GM19193 (cell line): ENCODE data around the gene GSAP.

Experiments used
- POLR2A ChIP-seq: IDR thresholded peaks from 4 replicates; pipeline ENCODE4 v1.6.1; 2011; ENCODE audit not compliant: insufficient read depth, insufficient read length; ENCODE audit errors: extremely low read depth

GSAP gene

DNA sequence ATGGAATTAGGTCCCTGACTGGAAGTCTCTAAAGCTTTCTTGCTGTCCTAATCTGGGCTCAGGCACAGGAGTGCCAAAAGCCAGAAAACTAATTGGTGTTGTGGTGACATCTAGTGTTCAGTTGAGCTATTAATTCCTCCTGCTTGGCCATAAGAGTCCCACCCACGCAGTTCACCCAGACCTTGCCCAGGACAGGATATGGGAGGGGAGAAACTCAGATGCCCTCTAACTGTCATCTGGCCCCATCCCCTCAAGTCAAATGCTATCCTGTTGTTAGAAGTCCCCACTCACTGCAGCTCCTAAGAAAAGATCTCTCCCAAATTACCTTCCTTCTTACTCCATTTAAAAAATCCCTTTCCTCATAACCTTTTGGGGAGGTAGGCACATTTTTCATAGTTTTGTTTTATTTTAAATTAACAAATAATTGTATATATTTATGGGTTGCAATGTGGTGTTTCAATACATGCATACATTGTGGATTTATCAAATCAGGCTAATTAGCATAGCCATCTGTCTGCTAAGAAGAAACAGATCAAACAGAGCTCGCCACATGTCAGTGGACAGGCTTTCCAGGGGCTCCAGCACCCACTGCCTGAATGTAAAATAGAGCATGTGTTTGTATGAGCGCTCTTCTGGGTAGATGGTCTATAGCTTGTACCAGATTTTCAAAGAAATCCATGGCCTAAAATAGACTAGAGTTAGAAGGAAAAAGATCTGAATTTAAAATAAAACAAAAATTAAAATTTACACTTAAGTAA is 84.0 kb downstream of the GSAP start:
- TF ChIP-seq POLR2A: no peak

DNA sequence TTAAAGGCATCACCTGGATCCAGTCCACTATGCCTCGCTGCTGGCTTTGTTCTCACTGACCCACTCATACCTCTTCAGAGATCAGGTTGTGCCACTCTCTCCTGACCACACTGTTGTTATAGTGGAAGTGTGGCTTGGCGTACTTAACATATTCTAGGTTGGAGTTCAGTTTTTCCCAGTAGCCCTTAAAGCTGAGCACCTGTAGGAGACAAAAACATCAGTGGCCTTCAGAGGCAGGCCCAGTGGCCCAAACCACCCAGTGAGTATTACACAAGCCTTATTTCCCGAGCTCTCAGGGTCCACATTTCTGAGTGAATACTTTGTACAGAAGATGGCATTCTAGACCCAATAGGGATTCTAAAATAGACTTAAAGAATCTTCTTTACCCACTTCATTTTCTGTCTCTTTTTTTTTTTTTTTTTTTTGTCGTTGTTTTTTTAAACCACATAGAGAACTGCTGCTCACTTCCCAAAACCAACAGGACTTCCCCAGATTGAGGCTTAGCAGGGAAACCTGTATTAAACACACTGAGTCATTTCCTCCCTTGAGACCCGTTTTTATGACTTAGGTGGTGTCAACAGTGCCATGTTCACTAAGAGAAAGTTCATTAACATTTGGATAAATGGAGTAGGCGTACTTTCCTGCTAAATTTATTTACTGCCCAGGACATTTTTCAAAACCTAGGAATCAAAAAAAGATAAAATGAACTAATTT is 85.8 kb downstream of the GSAP start:
- no peak for TF ChIP-seq POLR2A

DNA sequence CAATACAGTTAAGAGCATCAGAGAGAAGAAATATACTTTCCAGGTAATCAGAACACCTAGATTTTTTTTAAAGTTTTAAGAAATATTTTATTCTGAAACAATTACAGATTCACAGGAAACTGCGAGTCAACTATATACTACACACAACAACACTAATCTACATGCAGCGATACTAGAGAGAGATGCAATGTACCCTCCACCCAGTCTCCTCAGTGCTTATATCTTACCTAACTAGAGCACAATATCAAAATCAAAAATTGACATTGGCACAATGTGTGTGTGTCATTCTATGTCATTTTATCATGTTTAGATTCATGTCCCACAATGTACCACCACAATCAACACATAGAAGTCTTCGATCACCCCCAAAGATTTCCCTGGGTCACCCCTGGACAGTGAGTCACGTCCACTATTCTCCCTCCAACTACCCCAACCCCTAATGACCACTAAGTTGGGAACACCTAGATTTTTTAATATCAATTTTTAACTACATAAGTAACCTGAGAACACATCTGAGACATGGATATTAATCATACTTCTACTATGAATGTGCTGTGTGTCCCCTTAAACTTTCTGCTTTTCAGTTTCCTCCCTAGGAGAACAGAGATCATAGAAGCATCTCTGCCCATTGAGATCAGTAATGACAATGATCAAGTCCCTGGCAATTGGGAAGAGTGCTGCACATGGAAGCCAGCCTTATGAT is 86.5 kb downstream of the GSAP start:
- no peak for TF ChIP-seq POLR2A

DNA sequence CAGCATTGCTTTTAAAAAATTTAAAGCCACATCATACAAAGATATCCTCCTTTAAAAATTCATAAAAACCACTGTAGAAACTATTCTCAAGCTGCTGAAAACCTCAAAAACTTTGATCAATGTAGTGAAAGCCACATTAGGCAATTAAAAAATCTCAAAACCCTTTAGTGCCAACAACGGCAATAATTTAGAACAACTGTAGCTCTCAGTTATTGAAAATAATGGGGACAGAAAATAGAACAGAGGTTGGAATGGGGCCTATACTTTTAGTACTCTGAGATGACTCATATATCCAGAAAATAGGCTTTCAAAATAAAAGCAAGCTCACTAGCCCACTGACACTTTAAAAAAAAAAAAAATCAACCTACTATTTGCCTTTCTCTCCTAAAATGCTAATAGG is 87.5 kb downstream of the GSAP start:
- TF ChIP-seq POLR2A: no peak

DNA sequence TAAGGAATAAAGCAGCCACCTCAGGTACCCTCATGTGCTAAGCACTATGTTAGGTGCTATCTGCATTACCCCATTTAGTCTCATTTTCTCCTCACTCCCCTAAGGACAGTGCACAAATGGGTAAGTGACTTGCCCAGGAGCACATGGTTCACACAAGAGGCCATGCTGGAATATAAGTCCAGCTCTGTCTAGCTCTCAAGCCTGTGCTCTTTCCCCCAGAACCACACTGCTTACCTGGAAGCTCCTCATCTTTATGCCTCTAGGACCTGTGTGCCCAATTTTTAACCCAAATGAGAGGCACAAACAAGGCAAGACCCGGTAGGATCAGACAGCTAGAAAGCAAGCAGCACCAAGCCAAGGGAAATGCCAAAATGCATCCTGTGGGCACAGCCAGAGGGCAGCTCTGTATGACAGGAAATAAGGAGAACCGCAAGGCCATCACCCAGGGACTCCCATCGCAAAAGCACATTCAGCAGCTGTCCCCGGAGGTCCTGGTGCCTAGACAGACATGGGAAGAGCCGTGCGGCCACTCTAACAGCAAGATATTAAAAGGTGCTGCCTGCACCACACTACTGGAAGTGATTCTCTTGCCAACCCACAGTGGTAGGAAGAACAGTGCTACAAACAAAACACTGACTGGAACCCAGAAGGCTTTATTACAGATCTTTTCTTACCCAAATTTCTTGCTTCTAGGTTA is 88.1 kb downstream of the GSAP start:
- TF ChIP-seq POLR2A: no peak

DNA sequence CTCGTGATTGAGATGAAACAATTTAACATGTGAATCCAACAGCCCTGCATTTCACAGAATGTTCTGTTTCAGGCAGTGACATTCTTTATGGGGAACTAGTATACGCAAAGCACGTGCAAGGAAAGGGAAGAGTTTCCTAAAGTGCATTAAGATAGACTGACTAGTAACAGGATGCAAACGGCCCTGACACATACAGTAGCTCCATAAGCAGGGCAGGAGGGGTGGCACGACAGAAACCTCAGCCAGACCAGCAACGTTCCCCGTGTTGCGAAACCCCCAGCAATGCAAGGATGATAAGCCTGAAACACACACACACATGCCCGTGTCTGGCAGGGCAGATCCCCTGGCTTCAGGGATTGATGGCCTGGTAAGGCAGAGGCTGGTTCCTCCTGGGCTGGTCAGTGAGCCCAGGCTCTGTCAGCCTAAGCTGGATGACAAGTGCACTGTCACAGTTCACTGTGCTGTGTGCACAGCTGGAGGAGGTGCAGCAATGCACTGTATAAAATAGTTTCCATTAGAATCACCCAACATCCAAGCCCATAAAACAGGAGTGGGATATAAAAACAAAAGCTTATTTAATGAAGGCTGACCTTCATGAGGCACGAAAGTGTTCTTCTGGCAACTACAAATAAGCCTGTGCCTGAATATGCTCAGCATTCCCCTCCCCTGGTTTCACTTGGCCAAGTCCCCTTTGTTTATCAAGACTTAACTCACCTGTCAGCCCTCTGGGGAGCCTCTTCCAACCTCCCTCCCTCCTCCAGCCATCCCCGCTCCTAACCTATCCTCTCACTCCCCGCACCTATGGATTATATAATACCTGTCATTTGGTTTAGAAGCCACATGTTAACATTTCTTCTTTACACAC is 88.8 kb downstream of the GSAP start:
- no peak for TF ChIP-seq POLR2A

DNA sequence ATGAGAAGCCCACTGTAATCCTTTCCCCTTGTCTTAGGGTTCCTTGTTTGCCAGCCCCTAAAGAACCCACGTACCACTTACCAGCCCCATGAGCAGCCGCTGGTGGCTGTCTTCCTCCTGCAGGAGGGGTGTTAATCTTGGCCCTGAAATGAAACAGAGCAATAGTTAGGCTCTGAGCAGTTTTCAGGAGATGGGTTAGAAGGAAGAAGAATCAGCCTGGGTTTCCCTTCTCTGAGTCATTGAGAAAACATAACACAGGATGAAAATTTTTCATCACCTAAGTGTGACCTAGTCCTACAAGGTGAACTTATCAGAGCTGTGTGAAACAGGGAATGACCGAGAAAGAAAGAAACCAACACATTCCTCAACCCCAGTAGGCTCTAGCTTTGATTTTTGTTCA is 90.0 kb downstream of the GSAP start:
- TF ChIP-seq POLR2A: no peak

DNA sequence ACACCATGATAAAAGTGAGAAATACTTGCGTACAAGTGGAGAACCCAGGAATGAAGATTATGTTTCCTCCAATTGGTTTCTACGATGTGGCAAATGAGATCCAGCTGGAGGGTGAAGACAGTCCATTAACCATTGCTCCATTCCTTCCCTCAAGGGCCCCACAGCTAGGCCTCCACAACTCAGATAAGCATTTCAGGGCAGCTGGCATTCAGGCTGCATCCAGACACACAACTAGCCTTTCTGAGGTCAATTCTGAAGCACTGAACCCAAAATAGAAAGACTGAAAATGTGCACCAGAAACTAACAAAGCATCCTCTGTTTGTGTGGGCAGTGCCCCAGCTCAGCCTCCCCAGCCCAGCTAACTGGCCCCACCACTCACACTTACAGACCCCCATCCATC is 94.8 kb downstream of the GSAP start:
- no peak for TF ChIP-seq POLR2A

DNA sequence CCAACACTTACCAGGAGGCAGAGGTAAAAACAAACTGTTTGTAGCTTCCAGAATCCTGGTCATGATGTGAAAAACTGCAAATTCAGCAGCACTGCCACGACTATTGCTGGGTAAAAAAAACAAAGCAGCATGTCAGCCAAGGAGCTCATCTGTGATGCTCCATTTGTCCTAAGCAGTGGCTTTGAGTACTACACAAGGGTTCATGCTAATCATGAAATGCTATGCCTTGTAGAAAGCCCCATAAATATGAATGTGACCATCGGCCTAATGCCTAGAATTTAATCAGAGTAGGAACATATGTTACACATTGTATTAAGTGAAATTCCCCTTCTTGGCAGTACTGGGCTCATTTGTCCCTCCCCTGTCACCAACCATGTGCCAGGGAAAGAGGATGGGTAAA is 95.4 kb downstream of the GSAP start:
- no peak for TF ChIP-seq POLR2A

DNA sequence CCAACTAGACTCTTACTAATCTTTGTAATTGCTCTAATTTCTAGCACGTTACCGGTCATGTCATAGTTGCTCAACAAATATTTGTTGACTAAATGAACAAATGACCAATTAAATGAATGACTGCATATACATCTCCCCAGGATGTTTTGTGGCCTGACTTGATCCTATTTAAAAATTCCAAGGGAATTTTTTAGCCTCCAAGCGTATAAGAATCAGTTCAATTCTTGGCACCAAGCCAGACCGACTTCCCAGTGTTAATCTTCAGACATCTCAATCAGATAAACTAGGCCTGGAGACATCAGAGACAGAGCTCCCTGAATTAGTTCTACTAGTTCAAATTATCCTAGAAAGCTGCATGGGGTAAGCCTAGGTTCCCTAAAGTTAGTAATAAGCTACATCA is 96.0 kb downstream of the GSAP start:
- no peak for TF ChIP-seq POLR2A

DNA sequence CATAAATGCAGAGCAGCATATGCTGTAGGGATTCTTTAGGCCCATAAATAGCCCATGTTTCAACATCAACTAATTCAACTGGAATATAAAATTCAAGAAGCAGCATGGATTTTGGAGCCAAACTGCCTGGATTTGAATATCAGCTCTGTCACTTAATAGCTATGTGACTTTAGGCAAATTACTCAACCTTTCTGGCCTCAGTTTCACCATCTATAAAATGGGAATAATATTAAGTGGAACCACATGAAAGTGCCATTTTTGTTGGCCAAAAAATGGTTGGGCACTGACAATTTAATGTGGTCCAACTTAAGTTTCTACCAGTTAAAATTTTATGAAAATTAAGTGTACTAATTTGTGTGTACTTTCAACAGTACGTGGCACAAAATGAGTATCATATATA is 98.1 kb downstream of the GSAP start:
- no peak for TF ChIP-seq POLR2A

DNA sequence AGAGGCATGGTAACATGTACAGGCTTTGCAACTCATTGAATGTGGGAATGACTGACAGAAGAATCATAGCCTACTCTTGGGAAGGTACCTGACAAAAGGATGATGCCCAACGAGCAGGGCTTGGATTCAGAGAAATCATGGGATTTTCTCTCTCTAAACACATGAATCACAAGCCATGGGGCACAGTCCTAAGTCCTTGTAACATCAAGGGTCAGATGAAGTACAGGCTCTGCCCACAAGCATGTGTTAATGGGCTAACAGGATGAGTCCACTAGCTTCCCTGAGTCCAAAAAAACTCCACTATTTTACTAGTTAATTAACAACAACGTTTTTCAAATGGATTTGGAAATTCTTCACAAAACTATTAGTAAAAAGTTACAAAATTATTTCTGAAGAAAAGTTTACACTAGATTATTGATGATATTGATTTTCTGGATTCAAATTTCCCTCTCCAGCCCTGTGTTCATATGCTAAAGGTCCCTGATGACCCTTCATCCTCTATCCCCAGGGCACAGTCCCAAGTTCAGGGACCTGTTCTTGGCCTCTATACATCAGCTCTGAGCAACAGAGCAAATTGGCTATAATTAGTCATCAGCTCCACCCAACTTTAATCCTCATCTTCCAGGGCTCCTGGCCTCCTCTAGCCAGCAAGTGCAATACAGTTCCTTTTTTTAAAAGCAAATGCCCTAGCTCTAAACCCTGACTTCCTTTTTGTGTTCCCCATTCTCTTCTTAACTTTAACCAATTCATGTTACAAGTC is 99.8 kb downstream of the GSAP start:
- no peak for TF ChIP-seq POLR2A

DNA sequence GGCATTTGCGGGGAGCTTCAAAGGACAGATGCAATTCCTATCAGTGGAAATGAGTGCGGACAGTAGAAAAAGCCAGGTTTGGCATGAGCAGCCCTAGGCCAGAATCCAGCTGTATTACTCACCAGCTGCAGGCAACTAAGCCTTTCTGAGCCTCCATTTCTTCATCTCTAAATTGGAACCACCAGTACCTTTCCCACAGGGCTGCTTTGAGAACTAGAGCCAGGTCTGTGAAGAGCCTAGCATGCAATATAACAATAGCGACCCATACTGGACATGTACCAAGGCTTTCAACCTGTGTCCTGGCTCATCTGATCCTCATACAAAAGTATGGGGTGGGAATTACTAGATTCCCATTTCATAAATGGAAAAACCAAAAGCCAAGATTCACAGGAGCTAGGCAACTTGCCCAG is 101.0 kb downstream of the GSAP start:
- no peak for TF ChIP-seq POLR2A
